ENCODE measurements around the gene CCDC188. TPM values are rescaled to one million over a fixed set of nuclear protein-coding genes. Genes with fewer than 3 reads are reported as not detected.

CCDC188 gene
- total and polyA plus RNA-seq, 2 donors (not counting 1 experiment from before 2014, with no cell fraction given): 0.33 to 0.59 TPM

DNA sequence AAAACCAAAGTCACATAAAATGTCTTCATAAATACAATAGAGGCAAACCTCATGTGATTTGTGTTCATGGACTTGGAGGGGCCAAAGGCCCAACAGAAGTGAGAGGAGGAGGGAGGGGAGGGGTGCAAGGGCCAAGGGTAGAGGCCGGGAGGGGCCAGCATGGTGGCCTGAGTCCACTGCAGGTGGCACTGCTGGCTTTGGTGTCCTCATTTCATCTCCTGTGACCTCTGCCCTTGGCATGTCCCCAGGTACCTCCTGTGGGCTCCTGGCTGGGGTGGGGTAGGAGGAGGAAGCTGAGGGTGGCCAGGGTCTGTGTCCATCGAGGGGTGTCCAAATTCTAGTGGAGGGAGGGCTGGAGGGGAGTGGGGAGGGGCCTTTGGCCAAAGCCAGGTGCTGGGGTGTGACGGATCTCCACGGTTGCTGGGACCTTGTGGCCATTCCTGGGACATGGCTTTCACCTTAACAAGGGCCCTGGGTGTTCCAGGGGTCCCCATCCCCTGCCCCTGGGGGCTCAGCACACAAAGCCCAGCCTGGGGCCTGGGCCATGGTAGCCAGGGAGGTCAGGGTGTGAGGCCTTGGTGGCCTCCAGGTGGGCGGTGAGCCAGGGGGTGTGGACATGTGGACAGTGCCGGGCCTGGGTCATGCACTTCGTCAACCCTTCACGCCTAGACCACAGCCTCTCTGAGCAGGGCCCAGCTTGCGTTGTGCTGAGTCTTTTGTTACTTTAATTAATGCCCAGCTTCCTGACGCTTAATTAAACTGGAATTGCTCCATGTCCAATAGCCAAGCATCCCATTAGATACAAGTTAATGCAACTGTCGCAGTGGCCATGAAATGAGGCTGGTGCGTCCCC lies 20.7 kb upstream of the CCDC188 start:
- Histone ChIP-seq H3K9me3 (ENCODE audit: control insufficient read depth, insufficient read depth, low read depth, low read length) (no peaks in the 10 kb centered on the region), H3K4me3 (replicated peaks in 1 of 4; ENCODE audit: control extremely low read depth in 1 of 4, insufficient read depth in 1 of 4, low read depth in 3 of 4, low read length in 4 of 4) (no peak overlapping the region), H3K27ac (ENCODE audit: insufficient read depth, low read length) (no peak overlapping the region), H3K36me3 (ENCODE audit: control insufficient read depth, insufficient read depth, low read length) (no peaks in the 10 kb centered on the region), H3K79me2 (ENCODE audit: control insufficient read depth, insufficient read depth, low read length) (no peaks in the 10 kb centered on the region), H3K27me3 (ENCODE audit: control insufficient read depth, insufficient read depth, low read length) (no peaks in the 10 kb centered on the region), H3K9ac (ENCODE audit: insufficient read depth, low read length) (no peak overlapping the region), H2AFZ (ENCODE audit: low read length) (no peak overlapping the region), H3K4me2 (ENCODE audit: extremely low read depth, insufficient read depth, low read length) (no peak overlapping the region), H4K20me1 (ENCODE audit: control insufficient read depth, extremely low read depth, insufficient read depth, low read length) (no peaks in the 10 kb centered on the region), H3K4me1 (ENCODE audit: control insufficient read depth, extremely low read depth, insufficient read depth, low read length) (no peaks in the 10 kb centered on the region)
- no peak for DNase-seq (ENCODE audit: low read depth in 2 of 2)
- TF ChIP-seq, protein P1, sequence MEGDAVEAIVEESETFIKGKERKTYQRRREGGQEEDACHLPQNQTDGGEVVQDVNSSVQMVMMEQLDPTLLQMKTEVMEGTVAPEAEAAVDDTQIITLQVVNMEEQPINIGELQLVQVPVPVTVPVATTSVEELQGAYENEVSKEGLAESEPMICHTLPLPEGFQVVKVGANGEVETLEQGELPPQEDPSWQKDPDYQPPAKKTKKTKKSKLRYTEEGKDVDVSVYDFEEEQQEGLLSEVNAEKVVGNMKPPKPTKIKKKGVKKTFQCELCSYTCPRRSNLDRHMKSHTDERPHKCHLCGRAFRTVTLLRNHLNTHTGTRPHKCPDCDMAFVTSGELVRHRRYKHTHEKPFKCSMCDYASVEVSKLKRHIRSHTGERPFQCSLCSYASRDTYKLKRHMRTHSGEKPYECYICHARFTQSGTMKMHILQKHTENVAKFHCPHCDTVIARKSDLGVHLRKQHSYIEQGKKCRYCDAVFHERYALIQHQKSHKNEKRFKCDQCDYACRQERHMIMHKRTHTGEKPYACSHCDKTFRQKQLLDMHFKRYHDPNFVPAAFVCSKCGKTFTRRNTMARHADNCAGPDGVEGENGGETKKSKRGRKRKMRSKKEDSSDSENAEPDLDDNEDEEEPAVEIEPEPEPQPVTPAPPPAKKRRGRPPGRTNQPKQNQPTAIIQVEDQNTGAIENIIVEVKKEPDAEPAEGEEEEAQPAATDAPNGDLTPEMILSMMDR (conservative IDR thresholded peaks at IDR 0.05 in 1 of 2, IDR thresholded peaks at IDR 0.05 in 1 of 2; ENCODE audit: low read depth in 1 of 2, low read length in 2 of 2): no peak
- TF ChIP-seq EZH2 (IDR thresholded peaks at IDR 0.05; ENCODE audit: low read length, missing control alignments): no peak

DNA sequence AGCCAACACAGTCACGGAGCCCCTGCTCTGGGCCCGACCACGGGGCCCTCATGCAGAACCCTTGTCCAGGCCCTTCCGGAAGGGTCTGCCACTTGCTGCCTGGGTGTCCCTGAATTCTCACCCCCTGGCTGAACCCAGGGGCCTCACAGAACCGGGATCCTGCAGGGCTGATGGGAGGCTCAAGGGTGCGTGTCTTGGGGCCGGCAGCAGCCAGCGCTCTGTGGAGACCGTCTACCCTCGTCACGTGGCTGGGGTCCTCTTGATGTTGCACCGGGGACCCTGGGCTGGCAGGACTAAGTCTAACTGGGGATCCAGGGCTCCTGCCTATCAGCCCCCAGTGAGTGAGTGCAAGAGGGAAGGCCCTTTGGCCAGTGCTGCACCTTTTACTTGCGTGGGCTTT lies 19.3 kb upstream of the CCDC188 start:
- no peaks in the 10 kb centered on the region for H3K79me2 ChIP-seq (ENCODE audit: control insufficient read depth, insufficient read depth, low read length)
- no peak for TF ChIP-seq EZH2 (IDR thresholded peaks at IDR 0.05; ENCODE audit: low read length, missing control alignments)
- TF ChIP-seq, protein P1 (conservative IDR thresholded peaks at IDR 0.05 in 1 of 2, IDR thresholded peaks at IDR 0.05 in 1 of 2; ENCODE audit: low read depth in 1 of 2, low read length in 2 of 2): no peak
- H3K4me3 ChIP-seq (replicated peaks in 1 of 4; ENCODE audit: control extremely low read depth in 1 of 4, insufficient read depth in 1 of 4, low read depth in 3 of 4, low read length in 4 of 4): no peak overlapping the region
- no peaks in the 10 kb centered on the region for H3K36me3 ChIP-seq (ENCODE audit: control insufficient read depth, insufficient read depth, low read length)
- H3K4me2 ChIP-seq (ENCODE audit: extremely low read depth, insufficient read depth, low read length): no peak overlapping the region
- H4K20me1 ChIP-seq (ENCODE audit: control insufficient read depth, extremely low read depth, insufficient read depth, low read length): no peaks in the 10 kb centered on the region
- no peak for DNase-seq (ENCODE audit: low read depth in 2 of 2)
- H3K9ac ChIP-seq (ENCODE audit: insufficient read depth, low read length): no peak overlapping the region
- no peak overlapping the region for H2AFZ ChIP-seq (ENCODE audit: low read length)
- H3K4me1 ChIP-seq (ENCODE audit: control insufficient read depth, extremely low read depth, insufficient read depth, low read length): no peaks in the 10 kb centered on the region
- no peak overlapping the region for H3K27ac ChIP-seq (ENCODE audit: insufficient read depth, low read length)
- H3K27me3 ChIP-seq (ENCODE audit: control insufficient read depth, insufficient read depth, low read length): no peaks in the 10 kb centered on the region
- no peaks in the 10 kb centered on the region for H3K9me3 ChIP-seq (ENCODE audit: control insufficient read depth, insufficient read depth, low read depth, low read length)

DNA sequence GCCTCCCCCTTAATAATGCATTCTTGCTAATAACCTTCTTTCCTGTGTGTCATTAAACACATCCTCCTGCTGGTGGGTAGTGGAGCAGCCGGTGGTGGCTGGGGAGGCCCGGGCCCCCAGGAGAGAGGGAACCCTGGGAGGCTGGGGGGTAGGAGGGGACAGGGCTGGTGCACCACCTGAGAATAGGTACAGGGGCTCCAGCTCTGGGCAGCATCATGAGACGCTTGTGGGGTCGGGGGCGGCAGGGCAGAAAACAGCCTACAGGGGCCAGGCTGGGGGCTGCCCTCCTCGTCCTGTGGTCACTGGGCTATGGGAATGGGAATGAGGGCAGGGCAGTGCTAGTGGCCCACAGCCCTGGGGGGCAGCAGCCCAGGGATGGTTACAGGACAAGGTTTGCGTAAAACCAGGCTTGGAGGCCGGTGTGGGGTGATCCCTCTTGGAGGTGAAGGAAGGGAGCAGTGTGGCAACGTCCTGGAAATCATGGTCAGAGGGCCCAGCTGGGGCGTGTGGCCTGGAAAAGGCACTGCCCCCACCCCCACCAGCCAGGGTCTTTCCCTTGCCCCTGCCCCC lies 18.5 kb upstream of the CCDC188 start:
- no peak for DNase-seq (ENCODE audit: low read depth in 2 of 2)
- Histone ChIP-seq H3K27ac (ENCODE audit: insufficient read depth, low read length) (no peak overlapping the region), H3K4me2 (ENCODE audit: extremely low read depth, insufficient read depth, low read length) (no peak overlapping the region), H3K4me3 (replicated peaks in 1 of 4; ENCODE audit: control extremely low read depth in 1 of 4, insufficient read depth in 1 of 4, low read depth in 3 of 4, low read length in 4 of 4) (no peak overlapping the region), H3K79me2 (ENCODE audit: control insufficient read depth, insufficient read depth, low read length) (no peaks in the 10 kb centered on the region), H3K27me3 (ENCODE audit: control insufficient read depth, insufficient read depth, low read length) (no peaks in the 10 kb centered on the region), H3K9ac (ENCODE audit: insufficient read depth, low read length) (no peak overlapping the region), H2AFZ (ENCODE audit: low read length) (no peak overlapping the region), H3K4me1 (ENCODE audit: control insufficient read depth, extremely low read depth, insufficient read depth, low read length) (no peaks in the 10 kb centered on the region), H3K9me3 (ENCODE audit: control insufficient read depth, insufficient read depth, low read depth, low read length) (no peaks in the 10 kb centered on the region), H4K20me1 (ENCODE audit: control insufficient read depth, extremely low read depth, insufficient read depth, low read length) (no peaks in the 10 kb centered on the region), H3K36me3 (ENCODE audit: control insufficient read depth, insufficient read depth, low read length) (no peaks in the 10 kb centered on the region)
- TF ChIP-seq EZH2 (IDR thresholded peaks at IDR 0.05; ENCODE audit: low read length, missing control alignments): no peak
- TF ChIP-seq, protein P1 (conservative IDR thresholded peaks at IDR 0.05 in 1 of 2, IDR thresholded peaks at IDR 0.05 in 1 of 2; ENCODE audit: low read depth in 1 of 2, low read length in 2 of 2): no peak

Measured in fibroblast of lung (primary cell).